Liver (tissue), 3 donors: ENCODE measurements around the gene ADAMTS14.

Experiments
- CTCF ChIP-seq: fragments of 150-350 bp; IDR thresholded peaks from 2 replicates; pipeline ENCODE4 v1.5.1; 2017; ENCODE audit warnings: improper control_type of control experiment, low read depth, low read length; ENCODE audit not compliant: missing input control
- EGR1 ChIP-seq, 2 donors: IDR thresholded peaks; 2 replicates each; pipeline ENCODE4 v1.6.1; 2016 to 2018; ENCODE audit warnings: antibody characterized with exemption in 2 of 2, low read depth in 2 of 2
- FOXA1 ChIP-seq: IDR thresholded peaks from 2 replicates; pipeline ENCODE4 v1.6.1; 2016; ENCODE audit warnings: antibody characterized with exemption
- GABPA ChIP-seq, 2 donors: IDR thresholded peaks in 1 of 2; conservative IDR thresholded peaks in 1 of 2; 2 replicates each; pipeline ENCODE4 v1.6.1; 2016; ENCODE audit warnings: antibody characterized with exemption in 2 of 2, mild to moderate bottlenecking in 1 of 2, moderate library complexity in 1 of 2
- RAD21 ChIP-seq, 2 donors: IDR thresholded peaks; 2 replicates each; pipeline ENCODE4 v1.6.1; 2016; ENCODE audit warnings: antibody characterized with exemption in 2 of 2, mild to moderate bottlenecking in 2 of 2
- REST ChIP-seq: IDR thresholded peaks from 2 replicates; pipeline ENCODE4 v1.6.1; 2016; ENCODE audit warnings: antibody characterized with exemption, mild to moderate bottlenecking
- SP1 ChIP-seq: IDR thresholded peaks from 2 replicates; pipeline ENCODE4 v1.6.1; 2018; ENCODE audit warnings: antibody characterized with exemption, mild to moderate bottlenecking
- TAF1 ChIP-seq: conservative IDR thresholded peaks from 2 replicates; pipeline ENCODE4 v1.6.1; 2016; ENCODE audit warnings: antibody characterized with exemption, mild to moderate bottlenecking
- donor health status: healthy.
- donor health status: healthy.

- TF ChIP-seq CTCF (no peak), SP1 (no peak), TAF1 (no peak), GABPA (IDR thresholded peaks at IDR 0.05 in 1 of 2, conservative IDR thresholded peaks at IDR 0.05 in 1 of 2) (no peak), REST (no peak), RAD21 (IDR thresholded peaks at IDR 0.05) (no peak), EGR1 (IDR thresholded peaks at IDR 0.05; ENCODE audit: low read depth in 2 of 2) (no peak), FOXA1 (no peak)
These were observed 19.8 kb downstream of the ADAMTS14 start for GRCh38 chr10:70692043-70692603.
